SK-N-SH treated with all-trans-retinoic acid at 6 μM for 48 hours (cell line): ENCODE results near the gene MBOAT7.

Source experiments
- CSRNP3 ChIP-seq: fragments of 250-450 bp; sonication (Bioruptor Pico); IDR thresholded peaks from 2 replicates; pipeline ENCODE4 v1.5.1; 2021; ENCODE audit warnings: mild to moderate bottlenecking, moderate library complexity
- ISL1 ChIP-seq: fragments of 250-450 bp; sonication (Bioruptor Pico); IDR thresholded peaks from 2 replicates; pipeline ENCODE4 v2.1.2; 2022; ENCODE audit warnings: mild to moderate bottlenecking, moderate library complexity
- POU6F1 ChIP-seq: fragments of 250-450 bp; sonication (Bioruptor Pico); IDR thresholded peaks from 2 replicates; pipeline ENCODE4 v1.8.0; 2021; ENCODE audit warnings: low read depth, mild to moderate bottlenecking, moderate library complexity, borderline replicate concordance
- RARB ChIP-seq: fragments of 250-450 bp; sonication (Bioruptor Pico); IDR thresholded peaks from 2 replicates; pipeline ENCODE4 v1.8.0; 2021; ENCODE audit warnings: mild to moderate bottlenecking, moderate library complexity
- TCF4 ChIP-seq: fragments of 250-450 bp; sonication (Bioruptor Pico); IDR thresholded peaks from 2 replicates; pipeline ENCODE4 v1.8.0; 2021; ENCODE audit warnings: mild to moderate bottlenecking, moderate library complexity, borderline replicate concordance
- TSHZ2 ChIP-seq: fragments of 250-450 bp; sonication (Bioruptor Pico); IDR thresholded peaks from 2 replicates; pipeline ENCODE4 v1.5.0; 2020; ENCODE audit warnings: mild to moderate bottlenecking, moderate library complexity
- TF ChIP-seq, protein P1 (sequence below): fragments of 250-450 bp; sonication (Bioruptor Pico); IDR thresholded peaks from 2 replicates; pipeline ENCODE4 v1.8.0; 2020; ENCODE audit warnings: mild to moderate bottlenecking, moderate library complexity, borderline replicate concordance

- TF ChIP-seq, protein P1, sequence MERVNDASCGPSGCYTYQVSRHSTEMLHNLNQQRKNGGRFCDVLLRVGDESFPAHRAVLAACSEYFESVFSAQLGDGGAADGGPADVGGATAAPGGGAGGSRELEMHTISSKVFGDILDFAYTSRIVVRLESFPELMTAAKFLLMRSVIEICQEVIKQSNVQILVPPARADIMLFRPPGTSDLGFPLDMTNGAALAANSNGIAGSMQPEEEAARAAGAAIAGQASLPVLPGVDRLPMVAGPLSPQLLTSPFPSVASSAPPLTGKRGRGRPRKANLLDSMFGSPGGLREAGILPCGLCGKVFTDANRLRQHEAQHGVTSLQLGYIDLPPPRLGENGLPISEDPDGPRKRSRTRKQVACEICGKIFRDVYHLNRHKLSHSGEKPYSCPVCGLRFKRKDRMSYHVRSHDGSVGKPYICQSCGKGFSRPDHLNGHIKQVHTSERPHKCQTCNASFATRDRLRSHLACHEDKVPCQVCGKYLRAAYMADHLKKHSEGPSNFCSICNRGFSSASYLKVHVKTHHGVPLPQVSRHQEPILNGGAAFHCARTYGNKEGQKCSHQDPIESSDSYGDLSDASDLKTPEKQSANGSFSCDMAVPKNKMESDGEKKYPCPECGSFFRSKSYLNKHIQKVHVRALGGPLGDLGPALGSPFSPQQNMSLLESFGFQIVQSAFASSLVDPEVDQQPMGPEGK (CRISPR knock-in tag) = no peak
- no peak for TF ChIP-seq ISL1 (CRISPR knock-in tag)
- TF ChIP-seq CSRNP3 (CRISPR knock-in tag) = no peak
- TF ChIP-seq POU6F1 = no peak
- TF ChIP-seq TSHZ2 (CRISPR knock-in tag) = no peak
- no peak for TF ChIP-seq RARB (CRISPR knock-in tag)
- TF ChIP-seq TCF4 (CRISPR knock-in tag) = no peak
Measured at GRCh38 chr19:54218960-54219661, 29.7 kb upstream of the MBOAT7 start.
